ENCODE data around the gene SHANK2.

Gene SHANK2

GRCh38 chr11:71282581-71283351 lies 30.4 kb upstream of the SHANK2 start:
- H3K4me3 ChIP-seq (ENCODE audit: low read depth, low read length): no peak overlapping the region
- DNase-seq (ENCODE audit: low read depth): no peak
- TF ChIP-seq CTCF (IDR thresholded peaks at IDR 0.05; ENCODE audit: insufficient read depth, low read depth, low read length, missing control alignments): no peak

GRCh38 chr11:71281831-71282230 lies 29.5 kb upstream of the SHANK2 start:
- TF ChIP-seq CTCF (IDR thresholded peaks at IDR 0.05; ENCODE audit: insufficient read depth, low read depth, low read length, missing control alignments): no peak
- H3K4me3 ChIP-seq (ENCODE audit: low read depth, low read length): no peak overlapping the region
- DNase-seq (ENCODE audit: low read depth): no peak

GRCh38 chr11:71281204-71281603 lies 28.8 kb upstream of the SHANK2 start:
- TF ChIP-seq CTCF (IDR thresholded peaks at IDR 0.05; ENCODE audit: insufficient read depth, low read depth, low read length, missing control alignments): no peak
- no peak for DNase-seq (ENCODE audit: low read depth)
- no peak overlapping the region for H3K4me3 ChIP-seq (ENCODE audit: low read depth, low read length)

- no peak for TF ChIP-seq CTCF (IDR thresholded peaks at IDR 0.05; ENCODE audit: insufficient read depth, low read depth, low read length, missing control alignments)
- DNase-seq (ENCODE audit: low read depth): no peak
- no peak overlapping the region for H3K4me3 ChIP-seq (ENCODE audit: low read depth, low read length)
Observed at GRCh38 chr11:71279916-71280645, 27.7 kb upstream of the SHANK2 start.

GRCh38 chr11:71272161-71272560 lies 19.8 kb upstream of the SHANK2 start:
- DNase-seq (ENCODE audit: low read depth): no peak
- no peak overlapping the region for H3K4me3 ChIP-seq (ENCODE audit: low read depth, low read length)
- no peak for TF ChIP-seq CTCF (IDR thresholded peaks at IDR 0.05; ENCODE audit: insufficient read depth, low read depth, low read length, missing control alignments)

- no peak for TF ChIP-seq CTCF (IDR thresholded peaks at IDR 0.05; ENCODE audit: insufficient read depth, low read depth, low read length, missing control alignments)
- DNase-seq (ENCODE audit: low read depth): no peak
- H3K4me3 ChIP-seq (ENCODE audit: low read depth, low read length): no peak overlapping the region
Observed at GRCh38 chr11:71269603-71270511, 17.5 kb upstream of the SHANK2 start.
